GM21825 (cell line): ENCODE measurements around the gene CIAO2B.
"Not testable (repeated sequence)": the region's sequence is repeated elsewhere in the genome, so short reads cannot be mapped to it uniquely, and the experiment has no call there.

Experiments used
- ATAC-seq: cut with Tn5 transposase; IDR thresholded peaks from one replicate; pipeline ENCODE4 v1.9.1; 2021; ENCODE audit warnings: mild to moderate bottlenecking, moderate library complexity; ENCODE audit not compliant: unreplicated experiment

Gene CIAO2B

GRCh38 chr16:66956154-66956457 is 21.9 kb upstream of the CIAO2B start:
- ATAC-seq: not testable (repeated sequence)

GRCh38 chr16:66955363-66956153 is 21.4 kb upstream of the CIAO2B start:
- not testable (repeated sequence) for ATAC-seq

DNA sequence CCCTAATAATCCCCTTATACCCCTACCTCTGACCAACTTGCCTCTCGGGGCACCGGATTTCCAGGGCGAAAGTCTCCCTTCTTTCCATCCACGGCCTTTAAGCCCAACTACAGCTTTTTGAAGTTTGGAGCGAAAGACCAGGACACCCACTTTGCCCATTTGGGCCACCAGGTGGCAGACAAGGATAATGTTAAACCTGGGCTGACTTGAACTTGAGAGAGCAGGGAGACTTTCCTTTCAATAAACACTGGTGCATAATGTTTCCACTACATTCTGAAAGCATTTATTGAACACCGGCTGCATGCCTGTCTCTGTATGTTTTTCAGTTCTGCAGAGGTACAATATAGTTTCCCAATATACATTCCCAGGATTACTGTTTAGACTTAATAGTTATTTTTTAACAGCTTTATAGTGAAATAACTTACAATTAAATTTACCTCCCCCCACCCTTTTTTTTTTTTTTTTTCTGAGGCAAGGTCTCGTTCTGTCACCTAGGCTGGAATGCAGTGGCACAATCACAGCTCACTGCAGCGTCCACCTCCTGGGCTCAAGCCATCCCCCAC is 20.0 kb upstream of the CIAO2B start:
- no peak for ATAC-seq

GRCh38 chr16:66953462-66954096 is 19.4 kb upstream of the CIAO2B start:
- no peak for ATAC-seq

GRCh38 chr16:66952430-66953110 is 18.4 kb upstream of the CIAO2B start:
- no peak for ATAC-seq

GRCh38 chr16:66950971-66951790 is 17.0 kb upstream of the CIAO2B start:
- ATAC-seq: no peak

DNA sequence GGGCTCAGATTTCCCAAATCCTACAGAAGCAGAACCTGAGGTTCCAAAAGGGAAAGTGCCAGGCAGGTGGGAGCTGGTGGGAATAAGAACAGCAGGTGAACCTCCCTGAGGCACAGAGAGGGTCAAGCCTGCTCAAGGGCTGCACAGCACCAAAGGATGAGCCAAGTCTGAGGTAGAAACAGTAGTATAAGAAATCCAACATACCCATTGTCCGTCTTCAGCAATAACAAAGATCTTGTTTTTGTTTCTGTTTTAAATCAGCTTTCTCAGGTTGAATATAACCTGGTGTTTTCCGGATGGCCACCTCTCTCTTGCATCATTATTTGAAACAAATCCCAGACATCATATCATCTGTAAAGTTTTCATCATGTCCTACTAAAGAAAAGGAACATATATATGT is 16.2 kb upstream of the CIAO2B start:
- no peak for ATAC-seq

DNA sequence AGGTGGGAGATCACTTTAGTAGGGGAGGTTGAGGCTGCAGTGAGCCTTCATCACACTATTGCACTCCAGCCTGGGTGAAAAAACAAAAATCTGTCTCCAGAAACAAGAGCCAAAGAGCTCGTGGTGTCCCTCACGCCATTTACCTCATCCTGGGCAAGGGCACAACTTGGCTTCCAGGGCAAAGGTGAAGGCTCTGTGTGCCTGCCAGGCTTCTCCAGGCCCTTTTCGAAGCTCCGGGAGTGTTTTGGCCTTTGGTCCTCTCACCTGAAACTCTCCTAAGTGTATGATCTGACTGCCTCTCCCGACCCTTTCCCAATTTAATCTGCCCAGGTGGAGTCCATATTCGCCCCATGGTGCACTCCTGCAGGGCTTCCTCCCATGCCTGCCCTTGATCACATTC is 15.3 kb upstream of the CIAO2B start:
- ATAC-seq: no peak

- ATAC-seq: no peak
Measured at GRCh38 chr16:66948837-66949225, 14.6 kb upstream of the CIAO2B start.

- ATAC-seq: no peak
Measured at GRCh38 chr16:66948134-66948836, 14.1 kb upstream of the CIAO2B start.

DNA sequence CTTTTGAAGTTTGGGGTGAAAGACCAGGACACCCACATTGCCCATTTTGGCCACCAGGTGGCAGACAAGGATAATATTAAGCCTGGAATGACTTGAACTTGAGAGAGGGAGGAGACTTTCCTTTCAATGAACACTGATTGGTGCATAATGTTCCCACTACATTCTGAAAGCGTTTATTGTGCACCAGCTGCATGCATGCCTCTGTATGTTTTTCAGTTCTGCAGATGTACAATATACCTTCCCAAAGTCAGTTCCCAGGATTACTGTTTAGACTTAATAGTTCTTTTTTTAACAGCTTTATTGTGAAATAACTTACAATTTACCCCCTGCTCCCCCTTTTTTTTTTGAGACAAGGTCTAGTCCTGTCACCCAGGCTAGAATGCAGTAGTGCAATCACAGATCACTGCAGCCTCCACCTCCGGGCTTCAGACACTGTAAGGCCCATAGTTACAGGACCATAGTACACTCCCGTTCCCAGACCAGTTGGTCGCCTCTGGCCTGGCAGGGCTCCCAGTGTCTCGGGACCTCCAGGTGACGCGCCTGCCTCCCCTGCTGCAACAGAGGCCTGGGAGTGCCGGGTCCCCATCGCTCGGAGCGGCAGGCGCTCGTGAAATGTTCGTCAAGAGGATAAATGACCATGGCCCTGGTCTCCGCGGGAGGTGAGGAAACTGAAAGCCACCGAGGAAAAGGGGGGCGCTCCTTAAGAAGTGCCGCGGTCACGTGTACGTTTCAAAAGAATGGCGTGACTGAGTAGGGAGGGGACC is 13.3 kb upstream of the CIAO2B start:
- peak; percentile 61 for ATAC-seq

GRCh38 chr16:66946974-66947301 is 12.7 kb upstream of the CIAO2B start:
- ATAC-seq: no peak

DNA sequence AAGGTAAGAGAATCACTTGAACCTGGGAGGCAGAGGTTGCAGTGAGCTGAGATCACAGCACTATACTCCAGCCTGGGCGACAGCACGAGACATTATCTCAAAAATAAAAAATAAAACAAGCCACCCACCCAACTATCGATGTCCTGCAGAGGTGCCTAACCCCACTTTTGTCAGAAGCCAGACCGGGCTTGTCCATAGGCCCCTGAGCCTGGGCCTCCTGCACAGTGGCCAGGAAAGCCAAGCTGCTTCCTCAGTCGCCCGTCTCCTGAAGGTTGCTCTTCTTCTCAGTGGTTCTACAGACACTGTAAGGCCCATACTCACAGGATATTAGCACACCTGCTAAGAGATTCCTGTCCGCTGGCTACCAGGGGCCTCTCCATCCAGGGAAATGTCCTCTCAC is 12.3 kb upstream of the CIAO2B start:
- no peak for ATAC-seq

DNA sequence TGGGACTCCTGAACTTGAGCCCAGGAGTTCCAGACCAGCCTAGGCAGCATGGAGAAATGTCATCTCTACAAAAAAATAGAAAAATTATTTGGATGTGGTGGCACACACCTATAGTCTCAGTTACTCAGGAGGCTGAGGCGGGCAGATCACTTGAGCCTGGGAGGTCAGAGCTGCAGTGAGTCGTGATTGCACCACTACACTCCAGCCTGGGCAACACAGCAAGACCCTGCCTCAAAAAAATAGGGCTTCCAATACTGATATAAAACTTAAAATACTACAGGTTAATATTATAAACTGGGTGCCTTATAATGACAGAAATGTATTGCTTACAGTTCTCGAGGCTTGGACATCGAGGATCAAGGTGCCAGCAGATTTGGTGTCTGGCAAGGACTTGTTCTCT is 11.7 kb upstream of the CIAO2B start:
- ATAC-seq: no peak

DNA sequence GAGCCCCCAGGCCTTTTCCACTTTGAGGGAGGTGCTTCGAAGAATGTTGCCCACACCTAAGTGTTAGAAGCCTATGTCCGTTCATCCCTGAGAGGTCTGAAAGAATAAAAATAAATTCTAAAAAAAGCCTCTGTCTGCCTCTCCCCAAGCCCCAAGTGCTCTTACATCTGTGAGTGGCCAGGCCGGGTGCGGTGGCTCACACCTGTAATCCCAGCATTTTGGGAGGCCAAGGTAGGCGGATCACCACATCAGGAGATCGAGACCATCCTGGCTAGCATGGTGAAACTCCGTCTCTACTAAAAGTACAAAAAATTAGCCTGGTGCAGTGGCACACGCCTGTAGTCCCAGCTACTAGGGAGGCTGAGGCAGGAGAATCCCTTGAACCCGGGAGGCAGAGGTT is 10.8 kb upstream of the CIAO2B start:
- ATAC-seq: not testable (repeated sequence)

GRCh38 chr16:66944054-66944441 is 9.8 kb upstream of the CIAO2B start:
- ATAC-seq: no peak

GRCh38 chr16:66943426-66944053 is 9.3 kb upstream of the CIAO2B start:
- ATAC-seq: no peak

DNA sequence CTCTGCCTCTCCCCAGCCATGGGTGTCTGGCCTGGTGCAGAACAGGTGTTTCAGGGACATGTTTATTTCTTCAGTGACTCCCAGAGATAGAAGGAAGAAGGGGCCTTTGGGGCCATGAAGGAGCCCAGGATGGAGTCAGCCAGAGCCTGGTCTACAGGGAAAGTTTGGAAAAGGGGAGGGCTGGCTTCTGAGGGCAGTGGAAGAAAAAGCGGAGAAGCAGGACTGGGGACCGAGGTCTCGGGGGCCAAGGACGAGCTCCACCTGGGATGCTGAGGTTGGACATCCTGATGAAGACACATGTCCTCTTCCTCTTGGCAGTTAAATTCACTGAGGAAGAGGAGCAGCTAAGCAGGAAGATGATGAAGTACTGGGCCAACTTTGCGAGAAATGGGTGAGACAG is 8.8 kb upstream of the CIAO2B start:
- ATAC-seq: no peak

- no peak for ATAC-seq
Measured at GRCh38 chr16:66940236-66940635, 6.0 kb upstream of the CIAO2B start.
